ENCODE measurements around the gene SPAG16. TPM values are rescaled to one million over a fixed set of nuclear protein-coding genes. Genes with fewer than 3 reads are reported as not detected.

SPAG16 gene
- total RNA-seq, 1 experiment from 2014 or later, result 17.3 TPM

- H3K23ac ChIP-seq (ENCODE audit: insufficient read length, low read depth, low read length), result no peak overlapping the region
- no peaks in the 10 kb centered on the region for H3K4me1 Mint-ChIP-seq
- no peak overlapping the region for H4K8ac ChIP-seq (replicated peaks; ENCODE audit: insufficient read length, low read depth, low read length)
- no peak for DNase-seq
- no peaks in the 10 kb centered on the region for H3K9me3 Mint-ChIP-seq
- H3K4me3 Mint-ChIP-seq, result no peak overlapping the region
- no peak overlapping the region for H2AFZ ChIP-seq (ENCODE audit: low read length)
- TF ChIP-seq, protein P1, sequence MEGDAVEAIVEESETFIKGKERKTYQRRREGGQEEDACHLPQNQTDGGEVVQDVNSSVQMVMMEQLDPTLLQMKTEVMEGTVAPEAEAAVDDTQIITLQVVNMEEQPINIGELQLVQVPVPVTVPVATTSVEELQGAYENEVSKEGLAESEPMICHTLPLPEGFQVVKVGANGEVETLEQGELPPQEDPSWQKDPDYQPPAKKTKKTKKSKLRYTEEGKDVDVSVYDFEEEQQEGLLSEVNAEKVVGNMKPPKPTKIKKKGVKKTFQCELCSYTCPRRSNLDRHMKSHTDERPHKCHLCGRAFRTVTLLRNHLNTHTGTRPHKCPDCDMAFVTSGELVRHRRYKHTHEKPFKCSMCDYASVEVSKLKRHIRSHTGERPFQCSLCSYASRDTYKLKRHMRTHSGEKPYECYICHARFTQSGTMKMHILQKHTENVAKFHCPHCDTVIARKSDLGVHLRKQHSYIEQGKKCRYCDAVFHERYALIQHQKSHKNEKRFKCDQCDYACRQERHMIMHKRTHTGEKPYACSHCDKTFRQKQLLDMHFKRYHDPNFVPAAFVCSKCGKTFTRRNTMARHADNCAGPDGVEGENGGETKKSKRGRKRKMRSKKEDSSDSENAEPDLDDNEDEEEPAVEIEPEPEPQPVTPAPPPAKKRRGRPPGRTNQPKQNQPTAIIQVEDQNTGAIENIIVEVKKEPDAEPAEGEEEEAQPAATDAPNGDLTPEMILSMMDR (conservative IDR thresholded peaks at IDR 0.05), result no peak
- WGBS (ENCODE audit: extremely low coverage, insufficient read length, low lambda C conversion rate), result no CpG with 5 or more reads among the region's 2 CpGs
- no peaks in the 10 kb centered on the region for H3K9me3 ChIP-seq (ENCODE audit: control insufficient read depth, low read depth, low read length)
- no peak overlapping the region for H2AK5ac ChIP-seq (ENCODE audit: insufficient read length, low read length)
- no peak overlapping the region for H3K18ac ChIP-seq (ENCODE audit: insufficient read length, low read depth, low read length)
- H3K4ac ChIP-seq (ENCODE audit: low read depth, low read length), result no peak overlapping the region
- no peak overlapping the region for H2BK20ac ChIP-seq (ENCODE audit: low read depth, low read length, poor library complexity, severe bottlenecking)
- no peak overlapping the region for H3K9ac ChIP-seq (ENCODE audit: extremely low read depth, insufficient read length, low read length)
- no peak overlapping the region for H3K4me2 ChIP-seq (ENCODE audit: insufficient read depth, insufficient read length, low read length)
- H4K5ac ChIP-seq (ENCODE audit: insufficient read length, low read depth, low read length), result no peak overlapping the region
- H3K27me3 Mint-ChIP-seq (ENCODE audit: low read depth), result no peaks in the 10 kb centered on the region
- no peaks in the 10 kb centered on the region for H3K79me2 ChIP-seq (ENCODE audit: insufficient read depth, low read length)
- no peak overlapping the region for H3K14ac ChIP-seq (ENCODE audit: insufficient read depth, low read length)
- H2BK5ac ChIP-seq (ENCODE audit: insufficient read length, low read length), result no peak overlapping the region
- H2BK120ac ChIP-seq (ENCODE audit: low read depth, low read length, poor library complexity, severe bottlenecking), result no peak overlapping the region
- H3K4me1 ChIP-seq (ENCODE audit: insufficient read depth, low read length), result no peaks in the 10 kb centered on the region
- H3K79me1 ChIP-seq (ENCODE audit: insufficient read depth, low read depth, low read length, poor library complexity, severe bottlenecking), result no peaks in the 10 kb centered on the region
- no peak overlapping the region for H2BK15ac ChIP-seq (ENCODE audit: low read depth, low read length)
- H3K27me3 ChIP-seq (ENCODE audit: insufficient read depth, low read length), result no peaks in the 10 kb centered on the region
- no peak overlapping the region for H3K56ac ChIP-seq (ENCODE audit: insufficient read length, low read depth, low read length)
- no peak overlapping the region for H3T11ph ChIP-seq (ENCODE audit: low read length)
- H4K20me1 ChIP-seq (ENCODE audit: control insufficient read depth, insufficient read depth, insufficient read length), result no peaks in the 10 kb centered on the region
- no peak overlapping the region for H3K27ac Mint-ChIP-seq
- H3K36me3 Mint-ChIP-seq (ENCODE audit: insufficient read depth in 1 of 3, low read depth in 3 of 3), result no peaks in the 10 kb centered on the region
- H3K27ac ChIP-seq (ENCODE audit: insufficient read length, low read depth, low read length), result no peak overlapping the region
- no peak overlapping the region for H2BK12ac ChIP-seq (ENCODE audit: insufficient read length, low read depth, low read length)
- no peaks in the 10 kb centered on the region for H3K23me2 ChIP-seq (ENCODE audit: insufficient read length, low read depth, low read length, poor library complexity, severe bottlenecking)
- no peak overlapping the region for H4K91ac ChIP-seq (ENCODE audit: insufficient read length, low read depth, low read length)
These were observed 1102.5 kb downstream of the SPAG16 start for GRCh38 chr2:214386720-214387119.

All from H9 (cell line).